SK-N-MC (cell line): ENCODE results near the gene RNF150.
"Not testable (repeated sequence)": the region's sequence is repeated elsewhere in the genome, so short reads cannot be mapped to it uniquely, and the experiment has no call there.

Experiments
- DNase-seq: peaks from one replicate; pipeline ENCODE4 v3.0.0-alpha.2; 2011; ENCODE audit warnings: low read depth, low spot score
- H3K27ac ChIP-seq: fragments of 200-600 bp; sonication (generic); 2 replicates; pipeline ENCODE4 v1.5.1; 2016; ENCODE audit warnings: mixed run types
- H3K36me3 ChIP-seq: fragments of 200-600 bp; sonication (generic); 2 replicates; pipeline ENCODE4 v1.6.1; 2017; ENCODE audit warnings: antibody characterized with exemption, low read length, mixed read lengths; ENCODE audit not compliant: insufficient read depth
- H3K4me3 ChIP-seq: fragments of 200-600 bp; sonication (generic); 2 replicates; pipeline ENCODE4 v1.5.1; 2016
- H3K9ac ChIP-seq: fragments of 200-600 bp; sonication (generic); 2 replicates; pipeline ENCODE4 v1.8.0; 2017; ENCODE audit warnings: mixed run types, mixed read lengths; ENCODE audit not compliant: insufficient read length
- H3K9me3 ChIP-seq: fragments of 200-600 bp; sonication (generic); 2 replicates; pipeline ENCODE4 v1.6.1; 2017; ENCODE audit warnings: low read depth, mild to moderate bottlenecking, antibody characterized with exemption, low read length, moderate library complexity, mixed read lengths
- EZH2 ChIP-seq: fragments of 200-600 bp; sonication (generic); IDR thresholded peaks from one replicate; pipeline ENCODE4 v1.6.1; 2017; ENCODE audit warnings: antibody characterized with exemption
- FOXP2 ChIP-seq: optimal IDR thresholded peaks from 2 replicates; pipeline ENCODE3; 2011; ENCODE audit warnings: mild to moderate bottlenecking, moderate library complexity; ENCODE audit not compliant: insufficient read depth; ENCODE audit errors: extremely low read length, control extremely low read depth
- POLR2AphosphoS5 ChIP-seq: IDR thresholded peaks from 2 replicates; pipeline ENCODE4 v1.6.1; 2012; ENCODE audit warnings: mild to moderate bottlenecking, low read depth, low read length, borderline replicate concordance

The RNF150 gene

DNA sequence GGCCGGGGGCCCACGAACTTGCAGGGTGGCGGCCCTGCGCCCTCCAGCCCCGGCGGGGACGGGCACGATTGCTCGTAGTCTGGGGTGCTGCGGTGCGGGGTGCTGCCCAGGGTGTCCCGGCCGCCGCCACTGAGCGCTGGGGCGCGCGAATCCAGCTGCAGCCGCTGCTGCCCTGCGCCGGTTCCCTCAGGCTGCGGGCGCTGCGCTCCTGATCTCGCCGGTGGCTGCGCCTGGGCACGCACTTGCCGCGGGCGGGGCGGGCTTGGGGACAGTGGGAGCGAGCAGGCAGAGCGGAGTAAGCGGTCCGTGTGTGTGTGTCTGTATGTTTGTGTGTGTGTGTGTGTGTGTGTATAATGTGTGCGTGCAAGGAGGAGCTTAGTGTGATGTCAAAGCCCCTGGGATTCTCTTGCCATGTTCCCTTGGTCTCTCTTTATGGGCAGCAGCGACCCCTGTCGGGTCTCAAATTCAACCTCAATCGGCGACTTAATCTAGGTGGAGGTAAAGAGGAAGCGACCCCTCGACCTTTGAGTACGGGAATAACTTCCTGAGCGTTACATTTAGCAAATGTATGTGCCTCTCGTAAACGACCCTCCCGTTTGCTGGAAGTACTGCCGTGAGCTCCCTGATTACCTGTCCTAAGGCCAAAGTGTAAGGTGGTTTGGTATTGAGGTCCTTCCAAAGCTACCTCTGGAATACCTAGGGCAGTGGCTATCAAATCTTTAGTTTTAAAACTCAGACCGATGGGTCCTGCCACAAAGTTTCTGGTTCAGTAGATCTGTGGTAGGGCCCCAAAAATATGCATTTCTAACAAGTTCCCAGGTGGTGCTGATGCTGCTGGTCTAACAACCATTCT, at the start of gene RNF150:
Gene RNF150, minus strand, starts transcription at position 324 of the 853 bp plus-strand sequence.
- Histone ChIP-seq H3K27ac (no peak within 1 kb of the TSS), H3K9ac (peak within 1 kb of the TSS; percentile 65), H3K4me3 (peak within 1 kb of the TSS; percentile 90), H3K36me3 (no peaks in the 10 kb centered on the region), H3K9me3 (no peaks in the 10 kb centered on the region)
- TF ChIP-seq POLR2AphosphoS5, result 0 out of 2 replicates have a peak, but pooled peaks have one; percentile 16
- no peak for TF ChIP-seq EZH2
- peak; percentile 41 for TF ChIP-seq FOXP2
- peak; percentile 83 for DNase-seq

DNA sequence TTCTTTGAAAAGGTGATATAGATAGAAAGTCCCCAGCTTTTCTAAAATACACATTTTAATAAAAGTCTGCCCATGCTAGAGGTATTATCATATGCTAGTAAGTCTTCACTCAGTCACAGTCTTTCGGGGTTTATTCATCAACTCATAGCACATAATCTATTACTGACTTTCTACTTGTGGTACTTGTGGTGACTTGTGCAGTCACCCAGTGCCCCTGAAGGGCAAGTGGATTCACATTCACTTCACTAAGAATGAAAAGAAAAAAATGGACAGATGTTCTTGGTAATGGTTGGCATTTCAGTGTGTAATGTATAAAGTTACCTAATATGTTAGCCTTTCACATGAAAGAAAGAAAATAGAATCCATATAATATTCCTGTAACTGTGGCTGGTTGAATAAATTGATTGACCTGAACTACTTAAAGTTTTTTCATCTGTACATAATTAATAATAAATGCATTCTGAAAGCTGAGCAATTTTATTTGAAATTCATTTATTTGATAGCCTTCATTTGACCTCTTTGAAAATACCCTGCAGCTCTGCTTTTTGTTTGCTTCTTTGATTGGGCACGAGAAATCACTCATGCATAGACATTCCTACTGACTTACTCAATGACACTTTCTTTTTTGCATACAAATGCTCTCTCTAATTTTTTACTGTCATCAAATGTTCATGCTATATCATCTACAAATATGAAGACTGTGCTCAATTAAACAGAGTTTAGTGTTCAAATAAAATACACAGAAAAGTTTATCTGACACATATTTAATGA, 47.9 kb upstream of the RNF150 start:
- TF ChIP-seq EZH2 (no peak), POLR2AphosphoS5 (no peak), FOXP2 (no peak)
- DNase-seq, result no peak
- no peaks in the 10 kb centered on the region for H3K9me3 ChIP-seq
- H3K4me3 ChIP-seq, result no peak overlapping the region
- no peaks in the 10 kb centered on the region for H3K36me3 ChIP-seq
- no peak overlapping the region for H3K27ac ChIP-seq
- H3K9ac ChIP-seq, result no peak overlapping the region

DNA sequence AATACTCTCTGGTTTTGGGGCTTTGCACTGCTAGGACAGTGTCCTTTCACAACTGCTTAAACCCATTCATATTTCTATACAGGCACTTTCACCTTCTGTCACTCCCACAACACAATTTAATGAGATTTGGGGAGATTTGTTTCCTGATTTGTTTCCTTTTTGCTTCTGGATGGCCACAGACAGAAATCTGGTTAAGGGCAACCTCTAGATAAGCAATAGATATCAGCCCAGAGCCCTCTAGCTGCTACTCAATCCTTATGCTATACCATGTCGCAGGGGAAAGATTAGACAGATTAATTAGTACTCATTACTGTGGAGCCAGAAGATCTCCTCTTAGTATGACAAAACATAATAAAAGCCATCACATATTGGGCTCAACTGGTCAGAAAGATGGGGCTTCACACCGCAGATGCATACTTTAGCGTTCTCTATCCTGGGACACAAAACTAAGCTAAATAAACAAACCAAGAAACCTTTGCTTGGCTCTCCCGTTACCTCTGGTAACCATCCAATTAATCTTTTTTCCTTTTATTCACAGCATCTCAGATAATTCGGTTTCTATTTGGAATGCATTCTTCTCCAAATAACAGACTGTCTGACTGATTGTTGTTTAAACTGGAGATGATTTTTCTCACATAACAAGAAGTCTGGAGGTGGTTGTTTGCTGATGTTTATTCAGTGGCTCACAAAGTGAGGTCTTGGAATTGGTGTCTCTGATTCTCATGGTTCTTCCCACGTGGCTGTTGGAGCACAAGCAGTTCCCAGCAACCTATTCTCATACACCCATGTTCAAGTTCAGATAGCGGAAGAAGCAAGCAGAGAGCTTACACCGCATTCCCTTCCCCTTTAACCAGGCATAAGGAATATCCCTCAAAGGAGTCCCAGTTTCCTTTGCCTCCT, 46.5 kb upstream of the RNF150 start:
- Histone ChIP-seq H3K36me3 (no peaks in the 10 kb centered on the region), H3K9me3 (no peaks in the 10 kb centered on the region), H3K27ac (no peak overlapping the region), H3K4me3 (no peak overlapping the region), H3K9ac (no peak overlapping the region)
- no peak for TF ChIP-seq FOXP2
- no peak for TF ChIP-seq EZH2
- TF ChIP-seq POLR2AphosphoS5, result no peak
- no peak for DNase-seq

DNA sequence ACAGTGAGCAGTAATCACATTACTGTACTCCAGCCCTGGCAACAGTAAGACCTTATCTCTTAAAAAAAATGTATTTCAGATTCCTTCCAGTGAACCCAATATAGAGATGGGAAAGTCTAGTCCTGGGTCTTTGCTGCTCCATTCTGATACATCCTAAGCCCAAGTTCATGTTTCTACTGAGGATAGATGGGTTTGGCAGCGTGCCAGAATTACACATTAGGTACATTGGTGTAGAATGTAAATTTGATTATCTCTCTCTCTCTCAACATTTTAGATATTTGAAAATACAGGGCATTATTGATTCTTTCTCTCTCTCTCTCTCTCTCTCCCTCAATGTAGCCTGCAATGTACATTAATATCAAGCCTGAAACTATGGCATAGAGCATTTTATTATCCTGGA, 43.9 kb upstream of the RNF150 start:
- no peak overlapping the region for H3K9ac ChIP-seq
- no peak for DNase-seq
- H3K4me3 ChIP-seq, result no peak overlapping the region
- no peaks in the 10 kb centered on the region for H3K36me3 ChIP-seq
- H3K9me3 ChIP-seq, result no peaks in the 10 kb centered on the region
- H3K27ac ChIP-seq, result no peak overlapping the region
- TF ChIP-seq EZH2, result no peak
- no peak for TF ChIP-seq FOXP2
- no peak for TF ChIP-seq POLR2AphosphoS5

DNA sequence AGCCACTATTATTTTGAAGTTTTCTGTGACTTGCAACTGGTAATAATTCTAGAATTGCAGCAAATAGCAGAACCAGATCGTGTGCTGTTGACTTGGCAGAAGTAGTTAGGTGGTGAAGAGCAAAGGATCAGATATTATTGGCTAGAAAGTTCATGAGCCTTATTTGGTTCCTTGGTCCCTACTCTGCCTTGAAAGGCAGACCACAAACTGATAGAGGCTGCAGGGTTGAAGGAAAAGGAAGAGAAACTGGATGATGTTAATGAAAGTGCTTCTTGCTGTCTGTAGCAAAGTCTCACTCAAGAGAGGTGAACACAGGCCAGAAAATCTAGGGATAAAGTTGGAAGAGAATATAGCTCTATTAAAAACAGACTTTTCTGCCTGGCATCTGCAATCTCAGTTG, 41.2 kb upstream of the RNF150 start:
- Histone ChIP-seq H3K9me3 (no peaks in the 10 kb centered on the region), H3K4me3 (no peak overlapping the region), H3K9ac (no peak overlapping the region), H3K36me3 (no peaks in the 10 kb centered on the region), H3K27ac (no peak overlapping the region)
- no peak for DNase-seq
- TF ChIP-seq EZH2 (no peak), POLR2AphosphoS5 (no peak), FOXP2 (no peak)

DNA sequence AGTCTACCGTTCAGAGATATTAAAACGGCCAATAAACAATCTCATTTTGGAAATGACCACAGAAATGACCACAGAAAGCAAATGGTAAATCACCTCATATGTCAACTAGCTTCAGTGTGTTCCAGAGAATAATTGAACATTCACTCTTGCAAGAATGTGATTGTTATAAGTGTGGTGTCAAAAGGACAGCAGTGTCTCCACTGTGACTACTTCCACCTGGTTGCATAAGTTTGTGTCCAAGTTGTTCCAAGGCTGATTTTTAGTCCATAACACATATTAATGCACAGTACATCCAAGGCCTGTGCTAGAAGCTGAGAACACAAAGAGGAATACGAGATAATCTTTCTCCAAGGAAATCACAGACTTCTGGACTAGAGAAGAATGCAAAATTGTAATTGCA, 37.4 kb upstream of the RNF150 start:
- DNase-seq, result no peak
- no peak overlapping the region for H3K4me3 ChIP-seq
- H3K9me3 ChIP-seq, result no peaks in the 10 kb centered on the region
- no peak overlapping the region for H3K9ac ChIP-seq
- TF ChIP-seq EZH2 (no peak), POLR2AphosphoS5 (no peak), FOXP2 (no peak)
- H3K27ac ChIP-seq, result no peak overlapping the region
- H3K36me3 ChIP-seq, result no peaks in the 10 kb centered on the region

DNA sequence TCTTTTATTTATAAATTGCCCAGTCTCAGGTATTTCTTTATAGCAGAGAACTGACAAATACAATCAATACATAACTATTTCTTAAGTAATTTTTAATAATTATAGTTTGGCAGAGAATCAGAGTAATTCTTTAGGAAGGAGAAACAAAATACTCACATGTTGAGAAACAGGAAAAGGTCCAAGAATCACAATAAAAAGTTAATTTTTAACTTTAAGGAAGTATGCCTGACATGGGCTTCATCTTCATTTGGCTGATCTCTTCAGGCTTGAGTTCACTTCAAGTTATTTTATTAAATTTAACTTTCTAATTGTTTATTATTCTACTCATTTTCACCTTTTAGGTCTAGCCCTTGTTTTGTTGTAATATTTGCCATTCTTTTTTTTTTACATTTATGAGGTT, 36.1 kb upstream of the RNF150 start:
- no peak overlapping the region for H3K9ac ChIP-seq
- TF ChIP-seq FOXP2 (no peak), EZH2 (no peak), POLR2AphosphoS5 (no peak)
- H3K36me3 ChIP-seq, result no peaks in the 10 kb centered on the region
- H3K4me3 ChIP-seq, result no peak overlapping the region
- H3K27ac ChIP-seq, result no peak overlapping the region
- DNase-seq, result no peak
- no peaks in the 10 kb centered on the region for H3K9me3 ChIP-seq

DNA sequence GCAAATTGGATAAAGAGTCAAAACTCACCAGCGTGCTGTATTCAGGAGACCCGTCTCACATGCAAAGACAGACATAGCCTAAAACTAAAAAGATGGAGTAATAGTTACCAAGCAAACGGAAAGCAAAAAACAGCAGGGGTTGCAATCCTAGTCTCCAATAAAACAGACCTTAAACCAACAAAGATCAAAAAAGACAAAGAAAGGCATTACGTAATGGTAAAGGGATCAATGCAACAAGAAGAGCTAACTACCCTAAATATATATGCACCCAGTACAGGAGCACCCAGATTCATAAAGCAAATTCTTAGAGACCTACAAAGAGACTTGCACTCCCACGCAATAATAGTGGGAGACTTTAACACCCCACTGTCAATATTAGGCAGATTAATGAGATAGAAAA, 31.7 kb upstream of the RNF150 start:
- H3K9me3 ChIP-seq, H3K36me3 ChIP-seq, DNase-seq, H3K4me3 ChIP-seq, H3K9ac ChIP-seq, H3K27ac ChIP-seq: not testable (repeated sequence)
